Measurements from ENCODE around the gene SETDB1.

GRCh38 chr1:150957666-150958065, 31.5 kb downstream of the SETDB1 start:
- TF ChIP-seq CTCF (IDR thresholded peaks at IDR 0.05; ENCODE audit: control extremely low read depth in 1 of 3, insufficient read depth in 1 of 3, low read depth in 1 of 3, low read length in 3 of 3) (no peak), SAP30 (IDR thresholded peaks at IDR 0.05; ENCODE audit: insufficient read depth, insufficient replicate concordance, low read length) (no peak), EP300 (IDR thresholded peaks at IDR 0.05; ENCODE audit: borderline replicate concordance in 1 of 2, low read depth in 2 of 2, low read length in 2 of 2) (no peak), FOSL1 (IDR thresholded peaks at IDR 0.05; ENCODE audit: insufficient read depth, low read depth, low read length) (no peak), EZH2 (IDR thresholded peaks at IDR 0.05; ENCODE audit: low read depth, low read length, severe bottlenecking) (no peak), RFX5 (IDR thresholded peaks at IDR 0.05; ENCODE audit: borderline replicate concordance, low read depth, low read length) (no peak), POLR2A (IDR thresholded peaks at IDR 0.05; ENCODE audit: control extremely low read depth in 1 of 2, low read depth in 2 of 2, low read length in 2 of 2) (no peak), POLR2AphosphoS5 (IDR thresholded peaks at IDR 0.05; ENCODE audit: low read depth, low read length) (no peak), CBX5 (IDR thresholded peaks at IDR 0.05; ENCODE audit: low read depth, low read length) (no peak)

Data from H1 (cell line).